NCI-H146 treated with DMSO at 0.1 percent for 48 hours (cell line): Measurements from ENCODE around the gene SPTBN5.

Experiments
- DNase-seq: peaks from one replicate; lab custom pipeline; 2025; ENCODE audit not compliant: unreplicated experiment; lab: John Stamatoyannopoulos, UW

The SPTBN5 gene

DNA sequence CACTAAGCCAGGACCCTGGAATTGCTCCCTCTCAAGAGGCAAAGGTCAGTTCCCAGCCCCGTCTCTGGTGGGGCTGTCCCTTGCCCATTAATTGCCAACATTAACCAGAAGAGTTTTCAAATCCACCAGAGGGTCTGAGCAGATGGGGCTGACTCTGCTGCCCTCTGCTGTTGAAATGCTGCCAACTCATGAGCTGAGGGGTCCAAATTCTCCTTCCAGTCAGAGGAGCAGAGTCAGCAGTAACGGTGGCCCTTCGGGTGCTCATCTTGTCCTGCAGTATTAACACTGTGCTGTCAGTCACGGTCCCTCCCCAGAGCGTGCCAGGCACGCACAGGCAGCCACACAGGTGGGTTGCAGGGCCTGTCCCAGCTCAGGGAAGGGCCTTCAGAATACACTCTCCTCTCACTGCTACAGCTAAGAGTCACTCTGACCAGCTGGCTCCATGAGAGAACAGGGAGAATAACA, 10.7 kb upstream of the SPTBN5 start:
- peak; percentile 2 for DNase-seq

- no peak for DNase-seq
Observed at GRCh38 chr15:41903782-41904181, 9.9 kb upstream of the SPTBN5 start.

DNA sequence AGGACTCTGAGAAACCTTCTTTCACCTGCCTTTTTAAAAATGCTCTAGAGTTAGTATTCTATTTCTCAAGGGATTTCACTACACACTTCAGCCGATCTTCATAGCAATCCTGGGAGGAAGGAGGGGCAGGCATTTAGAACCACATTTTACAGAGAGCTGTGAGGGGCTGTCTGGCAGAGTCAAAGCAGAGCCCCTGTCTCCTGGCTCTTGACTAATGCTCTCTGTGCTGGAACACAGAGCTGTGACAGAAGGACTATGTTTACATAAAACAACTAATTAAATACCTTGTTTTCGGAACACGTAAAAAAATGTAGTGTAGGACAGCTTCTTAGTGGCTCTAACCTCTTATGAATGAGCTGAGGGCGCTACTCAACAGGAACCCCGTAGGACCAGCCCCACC, 7.6 kb upstream of the SPTBN5 start:
- DNase-seq: no peak

DNA sequence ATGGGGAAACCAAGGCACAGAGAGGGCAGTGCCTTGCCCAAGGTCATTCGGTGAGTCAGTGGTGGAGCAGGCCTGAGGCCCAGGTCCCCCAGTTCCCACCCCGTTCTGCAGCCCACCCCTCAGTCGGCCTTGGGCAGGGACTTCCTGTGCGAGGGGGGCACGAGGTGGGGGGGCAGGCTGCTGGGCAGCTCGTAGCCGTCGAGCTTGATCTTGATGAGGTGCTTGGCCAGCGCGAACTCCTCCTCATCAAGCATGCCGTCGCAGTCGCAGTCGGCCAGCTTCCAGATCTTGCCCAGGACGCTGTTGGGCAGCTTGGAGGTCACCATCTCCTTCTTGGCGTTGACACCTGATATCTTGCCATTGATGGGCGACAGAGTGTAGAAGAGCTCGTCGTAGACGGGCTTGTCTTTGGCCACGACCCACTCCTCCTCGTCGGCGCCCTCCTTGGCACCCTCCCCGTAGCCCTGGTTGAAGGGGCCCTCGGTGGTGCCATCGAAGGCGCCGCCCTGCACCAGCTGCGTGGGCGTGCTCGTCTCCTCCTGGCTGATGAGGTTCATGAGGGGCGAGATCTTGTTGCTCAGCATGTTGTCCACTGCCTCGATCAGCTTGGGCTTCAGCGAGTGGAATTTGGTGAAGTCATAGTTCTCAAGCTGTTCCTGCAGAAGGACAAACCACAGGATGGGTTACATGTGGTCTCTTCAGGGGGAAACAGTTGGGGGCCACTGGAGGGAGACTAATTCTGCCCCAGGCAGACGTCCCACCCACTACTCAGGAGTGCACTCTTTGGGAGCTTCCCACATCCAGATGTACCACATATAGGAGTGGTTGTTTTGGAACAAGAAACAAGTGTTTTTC, 6.9 kb upstream of the SPTBN5 start:
- DNase-seq: no peak

DNA sequence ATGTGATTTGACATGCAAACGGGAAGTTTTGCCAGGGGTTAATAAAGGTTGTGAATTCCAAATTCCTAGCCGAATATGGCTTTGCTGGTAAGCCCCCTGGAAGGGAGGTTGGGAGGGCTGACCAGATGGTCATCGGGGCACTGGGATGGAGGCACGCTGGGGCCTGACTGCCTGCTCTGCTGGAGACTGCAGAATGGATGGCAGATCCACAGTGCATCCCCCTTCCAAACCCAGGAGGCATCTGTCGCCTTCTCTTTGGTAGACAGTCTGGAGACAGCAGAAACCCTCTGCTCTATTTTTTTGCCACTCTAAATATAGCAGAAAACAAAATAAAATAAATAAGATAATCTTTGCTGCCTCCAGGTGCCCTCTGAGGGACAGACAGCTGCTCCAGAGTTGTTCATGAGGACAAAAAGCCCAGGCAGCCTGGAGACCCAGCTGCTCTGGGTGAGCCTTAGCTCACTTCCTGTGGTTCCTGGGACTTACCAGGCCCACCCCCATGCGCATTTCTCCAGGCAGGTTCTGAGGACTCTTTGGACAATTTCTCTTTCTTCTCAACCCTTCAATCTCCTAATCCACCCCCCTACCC, 6.1 kb upstream of the SPTBN5 start:
- DNase-seq: no peak

DNA sequence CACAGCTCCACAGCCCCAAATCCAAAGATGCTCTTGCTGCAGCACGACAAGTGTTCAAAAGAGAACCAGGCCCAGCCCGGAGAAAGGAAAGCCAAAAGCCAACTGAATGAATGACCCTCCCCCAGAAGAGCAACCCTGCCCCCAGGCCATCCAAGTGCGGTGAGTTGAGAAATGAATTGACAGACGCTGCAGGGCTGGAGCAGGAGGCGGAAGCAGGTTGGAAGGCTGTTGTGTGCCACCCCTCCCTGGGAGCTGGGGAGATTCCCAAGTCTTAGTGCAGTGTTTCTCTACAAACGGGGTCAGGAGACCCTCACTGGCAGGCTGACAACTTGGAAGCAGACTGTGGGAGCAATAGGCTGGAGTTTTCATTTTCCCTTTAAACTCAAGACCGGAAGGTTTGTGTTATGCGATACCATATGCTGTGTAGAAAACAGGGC, 3.5 kb upstream of the SPTBN5 start:
- DNase-seq: no peak

DNA sequence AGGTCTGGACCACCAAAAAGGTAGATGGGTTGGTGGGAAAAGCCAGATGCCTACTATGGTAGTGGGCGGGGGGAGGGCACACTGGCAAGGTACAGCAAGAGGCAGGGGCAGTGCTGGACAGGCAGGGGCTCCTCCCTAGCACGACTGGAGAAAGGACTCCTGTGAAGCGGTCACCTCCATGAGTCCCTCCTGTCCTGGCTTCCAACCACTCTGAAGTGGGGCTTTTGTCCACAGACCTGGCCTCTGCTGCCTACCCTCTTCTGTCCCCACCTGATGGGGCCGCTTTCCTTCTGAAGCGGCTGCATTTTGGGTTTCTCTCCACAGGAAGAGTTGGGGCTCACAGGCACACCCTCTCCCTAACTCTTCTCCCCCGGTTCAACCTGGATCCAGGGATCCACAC, 2.7 kb upstream of the SPTBN5 start:
- no peak for DNase-seq

GRCh38 chr15:41895957-41896356, 2.1 kb upstream of the SPTBN5 start:
- no peak for DNase-seq

GRCh38 chr15:41895491-41895890, 1.6 kb upstream of the SPTBN5 start:
- no peak for DNase-seq

DNA sequence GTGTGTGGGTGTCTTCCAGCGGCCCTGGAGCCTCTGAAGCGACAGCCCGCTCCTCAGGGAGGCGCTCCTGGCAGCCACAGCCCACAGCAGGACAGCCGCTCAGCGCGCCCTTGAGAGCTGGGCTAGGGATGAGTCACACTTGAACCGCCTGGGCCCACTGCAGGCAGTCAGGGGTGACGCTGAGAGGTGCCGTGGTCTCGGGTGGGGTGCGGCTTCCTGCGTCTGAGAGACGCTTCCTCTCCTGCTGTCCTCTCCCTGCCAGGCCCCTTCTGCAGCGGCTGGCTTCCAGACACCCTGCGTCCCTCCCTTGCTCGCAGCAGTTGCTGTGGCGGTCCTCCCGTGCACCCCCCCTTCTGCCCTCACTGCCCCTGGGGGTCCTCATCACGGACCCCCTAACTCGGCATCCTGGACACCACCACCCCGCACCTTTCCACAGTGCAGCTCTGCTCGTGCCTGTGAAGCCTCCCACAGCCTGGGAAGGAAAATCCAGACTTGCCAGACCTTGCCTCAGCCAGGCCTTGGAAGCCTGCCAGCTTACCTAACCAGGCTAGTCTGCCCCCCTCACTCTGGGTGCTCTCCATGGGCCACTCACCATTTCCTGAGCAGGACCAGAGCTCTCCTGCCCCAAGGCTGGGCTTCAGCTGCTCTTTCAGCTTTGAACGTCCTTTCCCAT, 1.1 kb upstream of the SPTBN5 start:
- DNase-seq: no peak

DNA sequence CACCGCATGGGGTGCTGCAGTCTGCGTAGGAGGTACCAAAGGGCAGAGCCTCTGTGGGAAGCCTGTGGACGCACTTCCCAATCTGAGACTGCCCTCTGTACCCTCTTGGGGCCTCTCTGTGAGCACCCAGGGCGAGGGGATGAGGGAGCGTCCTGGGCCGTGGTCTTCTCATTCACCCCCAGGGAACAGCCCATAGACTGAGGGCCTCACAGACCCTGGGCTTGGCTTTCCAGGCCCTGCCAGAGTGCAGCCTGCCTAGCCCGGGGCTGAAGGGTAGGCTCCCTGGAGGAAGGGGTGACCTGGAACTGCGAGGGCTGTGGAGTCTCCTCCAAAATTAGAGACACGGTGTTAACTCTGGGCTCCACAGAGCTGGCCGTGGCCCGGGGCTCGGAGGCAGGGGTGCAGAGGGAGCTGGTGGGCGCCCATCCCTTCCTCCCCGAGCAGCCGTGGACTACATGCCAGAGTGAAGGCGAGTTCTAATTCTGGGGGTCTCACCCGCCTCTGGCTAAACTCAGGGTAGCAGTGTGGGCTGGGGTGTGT, 468 bp upstream of the SPTBN5 start:
- DNase-seq: no peak

- no peak for DNase-seq
Observed at GRCh38 chr15:41892621-41893421, 1.0 kb downstream of the SPTBN5 start.

GRCh38 chr15:41891946-41892345, 1.9 kb downstream of the SPTBN5 start:
- peak; percentile 83 for DNase-seq

GRCh38 chr15:41891226-41891625, 2.6 kb downstream of the SPTBN5 start:
- peak; percentile 33 for DNase-seq

DNA sequence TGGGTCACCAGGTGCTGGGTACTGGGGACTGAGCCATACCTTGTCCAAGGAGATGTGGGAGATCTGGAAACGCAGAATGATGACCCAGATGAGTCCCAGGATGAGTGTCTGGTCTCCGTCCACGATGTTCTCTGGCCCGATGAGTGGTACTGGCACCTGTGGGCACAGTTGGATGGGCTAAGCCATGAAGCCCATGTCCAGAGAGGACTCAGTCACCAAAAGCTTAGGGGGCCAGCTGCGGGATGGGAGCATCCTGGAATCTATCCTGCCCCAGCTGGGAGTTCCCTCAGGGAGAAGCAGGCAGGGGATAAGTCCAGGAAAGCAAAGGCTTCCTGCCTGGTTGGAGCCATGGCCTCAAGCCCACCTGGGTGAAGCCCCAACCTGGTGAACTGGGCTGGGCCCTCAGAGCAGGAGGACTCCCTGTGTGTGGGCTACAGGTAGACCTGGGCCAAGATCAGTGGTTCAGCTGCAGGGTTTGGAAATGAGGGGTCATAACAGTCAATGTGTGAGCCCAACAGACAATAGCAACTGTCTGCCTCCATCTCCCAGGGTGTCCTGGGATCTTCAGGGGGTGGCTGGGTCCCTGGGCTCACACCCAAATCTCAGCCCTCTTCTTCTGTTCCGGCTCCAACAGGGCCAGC, 3.7 kb downstream of the SPTBN5 start:
- no peak for DNase-seq

- DNase-seq: no peak
Observed at GRCh38 chr15:41888662-41889253, 5.1 kb downstream of the SPTBN5 start.

DNA sequence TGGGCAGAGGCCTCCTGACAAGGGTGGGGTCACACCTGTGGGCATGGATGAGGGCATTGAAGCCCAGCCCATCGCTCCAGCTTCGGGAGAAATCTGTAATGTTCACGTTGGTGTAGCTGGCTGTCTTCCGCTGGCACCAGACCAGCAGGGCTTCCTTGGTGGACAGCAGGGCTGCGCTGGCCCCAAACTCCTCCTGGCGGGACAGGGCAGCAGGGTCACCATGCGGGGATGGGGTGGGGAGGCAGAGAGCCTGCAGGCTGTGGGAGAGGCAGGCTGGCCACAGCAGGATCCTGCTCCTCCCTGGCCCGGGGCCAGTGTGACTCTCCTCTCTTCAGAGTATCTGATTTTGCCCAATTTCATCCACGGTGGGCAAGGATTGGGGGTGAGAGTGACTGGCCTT, 6.0 kb downstream of the SPTBN5 start:
- no peak for DNase-seq

DNA sequence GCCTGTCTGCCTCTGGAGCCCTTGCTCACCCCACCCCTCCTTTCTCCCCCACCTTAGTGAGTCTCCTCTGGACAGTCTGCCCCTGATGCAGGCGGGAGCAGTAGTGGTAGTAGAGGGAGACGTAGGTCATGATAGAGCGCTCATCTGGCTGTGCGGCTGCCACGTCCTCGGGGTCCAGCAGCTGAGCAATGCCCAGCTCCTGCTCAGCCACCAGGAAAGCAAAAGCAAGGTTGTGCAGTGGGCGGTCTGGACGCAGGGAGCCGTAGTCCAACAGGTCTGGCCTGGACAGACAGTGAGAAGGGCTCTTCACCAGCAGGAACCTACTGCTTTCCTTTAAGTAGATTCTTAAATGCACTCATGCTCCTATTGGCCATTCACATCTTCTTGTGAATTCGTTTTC, 6.7 kb downstream of the SPTBN5 start:
- no peak for DNase-seq

- no peak for DNase-seq
Observed at GRCh38 chr15:41886741-41887140, 7.1 kb downstream of the SPTBN5 start.

- no peak for DNase-seq
Observed at GRCh38 chr15:41885841-41886240, 8.0 kb downstream of the SPTBN5 start.
